Uterus (tissue), 2 donors: ENCODE data around the gene SH3RF3.

Experiments used
- CTCF ChIP-seq, 4 experiments: fragments of 200-600 bp in 2 of 4; fragments of 450-650 bp in 2 of 4; sonication (generic) in 2 of 4; IDR thresholded peaks; one replicate each; pipeline ENCODE4 v1.5.1; 2016 to 2019; ENCODE audit warnings: antibody characterized with exemption in 4 of 4, mild to moderate bottlenecking in 2 of 4, moderate library complexity in 1 of 4
- POLR2A ChIP-seq, 2 donors: fragments of 450-650 bp; IDR thresholded peaks; one replicate each; pipeline ENCODE4 v1.6.1; 2016; ENCODE audit warnings: antibody characterized with exemption in 2 of 2, mild to moderate bottlenecking in 1 of 2, moderate library complexity in 1 of 2

- TF ChIP-seq POLR2A (IDR thresholded peaks at IDR 0.05) (no peak), CTCF (IDR thresholded peaks at IDR 0.05) (no peak)
These were observed 213.3 kb downstream of the SH3RF3 start for GRCh38 chr2:109342256-109342850.
